Measurements from ENCODE around the gene SATL1.

Gene SATL1

DNA sequence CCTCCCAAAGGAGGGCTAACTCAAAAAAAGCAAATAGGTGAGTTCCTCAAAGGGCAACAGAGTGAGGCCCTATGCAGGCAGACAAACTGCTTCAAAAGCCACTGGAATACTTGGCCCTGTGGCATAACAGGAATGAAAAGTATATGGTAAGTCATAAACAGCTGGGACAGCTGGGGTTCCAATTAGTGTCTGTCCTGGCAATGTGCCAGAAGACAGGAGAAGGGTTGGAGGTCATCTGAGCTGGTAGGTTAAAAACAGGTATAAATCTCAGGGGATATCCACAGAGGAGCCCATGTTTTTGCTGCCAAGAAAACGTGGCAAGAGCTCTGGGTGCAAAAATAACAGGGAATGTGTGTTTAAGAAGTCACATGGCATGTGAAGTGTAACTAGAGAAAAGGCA lies 128.3 kb downstream of the SATL1 start:
- no peak for DNase-seq (ENCODE audit: low spot score)
- Histone ChIP-seq H3K4me1 (ENCODE audit: insufficient read depth, poor library complexity, severe bottlenecking) (no peaks in the 10 kb centered on the region), H3K27ac (ENCODE audit: poor library complexity, severe bottlenecking) (no peak overlapping the region), H3K9me3 (ENCODE audit: severe bottlenecking) (no peaks in the 10 kb centered on the region), H3K4me3 (ENCODE audit: severe bottlenecking) (no peak overlapping the region), H3K27me3 (ENCODE audit: insufficient read depth, poor library complexity, severe bottlenecking) (no peaks in the 10 kb centered on the region), H3K36me3 (ENCODE audit: low read depth) (no peaks in the 10 kb centered on the region)
- ATAC-seq (ENCODE audit: low read depth), result no peak
- TF ChIP-seq, protein P1, sequence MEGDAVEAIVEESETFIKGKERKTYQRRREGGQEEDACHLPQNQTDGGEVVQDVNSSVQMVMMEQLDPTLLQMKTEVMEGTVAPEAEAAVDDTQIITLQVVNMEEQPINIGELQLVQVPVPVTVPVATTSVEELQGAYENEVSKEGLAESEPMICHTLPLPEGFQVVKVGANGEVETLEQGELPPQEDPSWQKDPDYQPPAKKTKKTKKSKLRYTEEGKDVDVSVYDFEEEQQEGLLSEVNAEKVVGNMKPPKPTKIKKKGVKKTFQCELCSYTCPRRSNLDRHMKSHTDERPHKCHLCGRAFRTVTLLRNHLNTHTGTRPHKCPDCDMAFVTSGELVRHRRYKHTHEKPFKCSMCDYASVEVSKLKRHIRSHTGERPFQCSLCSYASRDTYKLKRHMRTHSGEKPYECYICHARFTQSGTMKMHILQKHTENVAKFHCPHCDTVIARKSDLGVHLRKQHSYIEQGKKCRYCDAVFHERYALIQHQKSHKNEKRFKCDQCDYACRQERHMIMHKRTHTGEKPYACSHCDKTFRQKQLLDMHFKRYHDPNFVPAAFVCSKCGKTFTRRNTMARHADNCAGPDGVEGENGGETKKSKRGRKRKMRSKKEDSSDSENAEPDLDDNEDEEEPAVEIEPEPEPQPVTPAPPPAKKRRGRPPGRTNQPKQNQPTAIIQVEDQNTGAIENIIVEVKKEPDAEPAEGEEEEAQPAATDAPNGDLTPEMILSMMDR (IDR thresholded peaks at IDR 0.05; ENCODE audit: poor library complexity, severe bottlenecking), result no peak

DNA sequence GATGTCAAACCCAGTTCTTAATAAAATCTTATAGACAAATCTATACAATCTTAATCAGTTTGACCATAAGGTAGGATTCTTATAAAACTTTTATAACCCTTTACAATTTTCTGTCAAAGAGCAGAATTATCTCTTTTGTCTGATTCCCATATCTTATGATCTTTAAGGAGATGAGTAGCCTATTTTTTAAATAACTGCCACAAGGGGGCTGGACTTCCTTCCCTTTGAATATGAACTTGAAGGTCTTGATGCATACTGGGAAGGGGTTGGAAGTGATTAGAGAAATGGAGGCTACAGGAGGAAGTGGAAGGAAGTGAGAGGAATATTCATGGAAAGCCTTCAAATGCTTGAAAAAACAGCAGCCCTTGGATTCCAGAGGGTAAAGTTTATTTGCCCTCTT lies 128.8 kb downstream of the SATL1 start:
- Histone ChIP-seq H3K27me3 (ENCODE audit: insufficient read depth, poor library complexity, severe bottlenecking) (no peaks in the 10 kb centered on the region), H3K4me1 (ENCODE audit: insufficient read depth, poor library complexity, severe bottlenecking) (no peaks in the 10 kb centered on the region), H3K36me3 (ENCODE audit: low read depth) (no peaks in the 10 kb centered on the region), H3K4me3 (ENCODE audit: severe bottlenecking) (no peak overlapping the region), H3K9me3 (ENCODE audit: severe bottlenecking) (no peaks in the 10 kb centered on the region), H3K27ac (ENCODE audit: poor library complexity, severe bottlenecking) (no peak overlapping the region)
- ATAC-seq (ENCODE audit: low read depth) (no peak), DNase-seq (ENCODE audit: low spot score) (no peak)
- TF ChIP-seq, protein P1 (IDR thresholded peaks at IDR 0.05; ENCODE audit: poor library complexity, severe bottlenecking), result no peak

DNA sequence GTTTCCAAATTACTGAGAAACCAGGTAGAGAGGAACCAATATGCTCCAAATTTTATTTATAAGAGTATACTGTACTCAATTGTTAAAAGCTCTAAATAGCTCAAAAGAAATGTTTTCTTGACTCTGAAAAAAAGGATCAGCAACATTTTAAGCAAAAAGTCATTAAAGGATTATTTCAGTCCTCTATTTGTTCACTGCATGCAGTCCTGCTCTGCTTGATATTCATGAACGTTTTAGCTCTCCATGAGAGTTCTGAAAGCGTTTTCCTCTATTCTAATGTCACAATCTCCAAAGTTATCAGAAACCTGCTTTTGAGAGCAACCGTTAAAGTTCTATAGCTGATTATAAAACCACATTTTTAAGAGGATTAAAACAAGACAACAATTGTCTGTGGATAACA lies 129.4 kb downstream of the SATL1 start:
- Histone ChIP-seq H3K9me3 (ENCODE audit: severe bottlenecking) (no peaks in the 10 kb centered on the region), H3K36me3 (ENCODE audit: low read depth) (no peaks in the 10 kb centered on the region), H3K4me3 (ENCODE audit: severe bottlenecking) (no peak overlapping the region), H3K4me1 (ENCODE audit: insufficient read depth, poor library complexity, severe bottlenecking) (no peaks in the 10 kb centered on the region), H3K27ac (ENCODE audit: poor library complexity, severe bottlenecking) (no peak overlapping the region), H3K27me3 (ENCODE audit: insufficient read depth, poor library complexity, severe bottlenecking) (no peaks in the 10 kb centered on the region)
- TF ChIP-seq, protein P1 (IDR thresholded peaks at IDR 0.05; ENCODE audit: poor library complexity, severe bottlenecking), result no peak
- DNase-seq (ENCODE audit: low spot score) (no peak), ATAC-seq (ENCODE audit: low read depth) (no peak)

DNA sequence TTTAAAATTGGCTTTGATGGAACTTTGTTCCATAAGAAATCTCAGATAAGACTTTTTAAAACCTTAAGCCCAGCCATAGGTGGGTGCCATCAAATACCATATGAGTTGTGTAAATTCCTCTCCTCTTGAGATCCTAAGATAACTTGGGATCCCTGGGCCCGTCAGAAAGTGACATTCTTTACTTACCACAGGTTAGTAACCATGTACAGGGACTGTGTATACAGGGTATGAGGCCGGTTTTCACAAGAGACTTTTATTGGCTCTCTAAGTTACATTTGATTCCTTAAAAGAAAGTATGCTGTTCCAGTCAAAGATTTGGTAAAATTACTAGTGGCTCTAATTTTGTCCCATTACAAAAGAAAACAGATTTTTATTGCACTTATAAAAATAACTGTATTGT lies 129.8 kb downstream of the SATL1 start:
- Histone ChIP-seq H3K36me3 (ENCODE audit: low read depth) (no peaks in the 10 kb centered on the region), H3K27ac (ENCODE audit: poor library complexity, severe bottlenecking) (no peak overlapping the region), H3K4me1 (ENCODE audit: insufficient read depth, poor library complexity, severe bottlenecking) (no peaks in the 10 kb centered on the region), H3K27me3 (ENCODE audit: insufficient read depth, poor library complexity, severe bottlenecking) (no peaks in the 10 kb centered on the region), H3K4me3 (ENCODE audit: severe bottlenecking) (no peak overlapping the region), H3K9me3 (ENCODE audit: severe bottlenecking) (no peaks in the 10 kb centered on the region)
- TF ChIP-seq, protein P1 (IDR thresholded peaks at IDR 0.05; ENCODE audit: poor library complexity, severe bottlenecking), result no peak
- DNase-seq (ENCODE audit: low spot score) (no peak), ATAC-seq (ENCODE audit: low read depth) (no peak)

DNA sequence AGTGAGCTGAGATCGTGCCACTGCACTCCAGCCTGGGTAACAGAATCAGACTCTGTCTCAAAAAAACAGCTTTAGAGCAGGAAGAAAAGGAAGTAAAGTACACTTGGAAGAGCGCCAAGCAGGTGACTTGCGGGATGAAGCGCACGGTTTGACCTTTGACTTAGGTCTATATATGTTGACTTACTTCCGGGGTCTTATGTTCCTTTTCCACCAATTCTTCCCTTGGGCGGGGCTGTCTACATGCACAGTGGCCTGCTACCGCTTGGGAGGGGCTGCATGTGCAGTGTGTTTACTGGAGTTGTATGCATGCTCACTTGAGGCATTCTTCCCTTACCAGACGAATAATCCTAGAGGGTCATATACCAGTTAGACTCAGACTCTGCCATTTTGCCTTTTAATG lies 131.3 kb downstream of the SATL1 start:
- ATAC-seq (ENCODE audit: low read depth) (no peak), DNase-seq (ENCODE audit: low spot score) (no peak)
- H3K36me3 ChIP-seq (ENCODE audit: low read depth), result no peaks in the 10 kb centered on the region
- H3K27ac ChIP-seq (ENCODE audit: poor library complexity, severe bottlenecking), result no peak overlapping the region
- TF ChIP-seq, protein P1 (IDR thresholded peaks at IDR 0.05; ENCODE audit: poor library complexity, severe bottlenecking), result no peak
- H3K27me3 ChIP-seq (ENCODE audit: insufficient read depth, poor library complexity, severe bottlenecking), result no peaks in the 10 kb centered on the region
- H3K4me3 ChIP-seq (ENCODE audit: severe bottlenecking), result no peak overlapping the region
- H3K4me1 ChIP-seq (ENCODE audit: insufficient read depth, poor library complexity, severe bottlenecking), result no peaks in the 10 kb centered on the region
- H3K9me3 ChIP-seq (ENCODE audit: severe bottlenecking), result no peaks in the 10 kb centered on the region

Measured in RWPE2 (cell line).